CD4-positive, alpha-beta T cell treated with Interleukin-4 for 4 hours (primary cell): Measurements from ENCODE around the gene ZNF580.
A peak's percentile ranks its signal among the peaks of the same experiment; 100 is the strongest.

ENCODE experiments used
- DNase-seq: peaks from one replicate; pipeline ENCODE4 v3.0.0-alpha.2; 2020

ZNF580 gene

GRCh38 chr19:55625004-55625326 lies 15.8 kb upstream of the ZNF580 start:
- no peak for DNase-seq

GRCh38 chr19:55626350-55626749 lies 14.5 kb upstream of the ZNF580 start:
- peak; percentile 84 for DNase-seq

DNA sequence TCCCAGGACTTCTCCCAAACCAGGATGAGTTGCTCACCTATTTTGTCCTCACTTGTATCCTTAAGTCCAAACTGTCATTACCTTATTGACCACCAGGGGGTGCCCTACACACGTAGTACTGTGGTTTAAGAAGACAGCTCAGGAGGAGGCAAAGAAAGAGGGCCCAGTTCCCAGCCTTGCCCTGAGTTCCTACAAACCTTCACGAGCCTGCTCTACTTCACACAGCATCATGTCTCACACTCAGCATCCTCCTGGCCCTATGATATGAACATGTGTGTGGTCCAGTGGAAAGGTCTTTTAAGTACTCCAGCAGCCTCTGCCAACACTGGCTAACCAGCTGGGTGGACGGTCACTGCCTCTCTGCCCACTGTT lies 8.4 kb upstream of the ZNF580 start:
- DNase-seq: peak; percentile 90

DNA sequence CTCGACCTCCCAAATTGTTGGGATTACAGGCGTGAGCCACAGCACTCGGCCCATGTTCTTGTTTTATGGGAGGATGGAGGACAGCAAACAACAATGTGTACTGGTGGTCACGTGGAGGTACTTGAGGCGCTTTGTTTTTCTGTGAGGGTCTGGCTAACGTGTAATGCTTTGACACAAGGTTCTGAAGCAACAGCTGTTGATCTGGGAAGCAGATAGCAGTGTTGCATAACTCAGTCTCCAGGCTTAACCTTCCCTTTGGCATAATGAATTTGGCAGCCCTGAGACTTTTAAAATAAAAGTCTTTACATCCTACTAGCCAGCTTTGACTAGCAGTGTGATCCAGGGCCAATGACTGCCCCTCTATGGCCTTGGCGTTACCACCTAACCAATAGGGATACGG lies 6.9 kb upstream of the ZNF580 start:
- no peak for DNase-seq

DNA sequence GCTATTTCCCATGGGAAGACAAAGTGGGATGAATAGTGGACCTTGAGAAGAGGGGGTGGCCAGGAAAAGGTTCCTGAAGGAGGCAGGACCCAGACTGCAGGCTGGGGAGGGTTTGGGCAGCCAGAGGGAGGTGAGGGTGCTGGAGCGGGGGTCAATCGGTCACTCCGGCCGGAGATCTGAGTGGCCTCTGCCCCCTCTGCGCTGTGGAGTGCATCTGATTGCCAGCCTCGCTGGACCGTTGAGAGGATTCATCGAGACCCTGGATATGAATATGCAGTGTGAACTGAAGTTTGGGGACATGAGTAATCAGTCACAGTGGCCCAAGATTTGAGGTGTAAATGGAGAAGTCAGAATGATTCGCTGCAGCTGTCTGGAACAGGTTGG lies 5.5 kb upstream of the ZNF580 start:
- peak; percentile 17 for DNase-seq

DNA sequence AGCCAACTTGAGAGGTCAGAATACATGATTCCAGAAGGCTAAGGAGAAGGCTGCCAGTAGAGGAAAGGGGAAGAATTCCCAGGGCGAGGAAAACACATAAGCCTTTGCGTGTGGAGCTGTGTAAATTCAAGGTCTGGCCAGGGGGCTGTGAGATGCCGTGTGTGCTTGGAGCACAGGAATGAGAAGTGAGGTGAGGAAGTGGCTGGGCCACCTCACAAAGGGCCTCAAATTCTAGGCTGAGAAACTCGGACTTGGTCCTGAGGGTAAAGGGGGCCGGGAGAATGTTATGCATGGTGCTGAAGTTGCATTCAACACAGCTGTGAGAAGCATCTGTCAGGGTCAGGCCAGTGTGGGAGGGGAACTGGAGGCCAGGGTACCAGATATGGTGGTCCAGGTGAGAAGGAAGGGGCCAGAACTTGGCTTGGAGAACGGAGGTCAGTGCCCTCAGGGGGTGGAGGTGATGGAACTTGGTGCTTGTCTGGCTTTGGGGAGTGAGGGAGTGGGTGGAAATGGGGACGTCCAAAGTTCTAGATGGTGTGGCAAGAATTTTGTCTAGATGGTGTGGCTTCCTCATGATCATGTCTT lies 4.9 kb upstream of the ZNF580 start:
- DNase-seq: no peak

GRCh38 chr19:55636723-55637122 lies 4.1 kb upstream of the ZNF580 start:
- DNase-seq: no peak

DNA sequence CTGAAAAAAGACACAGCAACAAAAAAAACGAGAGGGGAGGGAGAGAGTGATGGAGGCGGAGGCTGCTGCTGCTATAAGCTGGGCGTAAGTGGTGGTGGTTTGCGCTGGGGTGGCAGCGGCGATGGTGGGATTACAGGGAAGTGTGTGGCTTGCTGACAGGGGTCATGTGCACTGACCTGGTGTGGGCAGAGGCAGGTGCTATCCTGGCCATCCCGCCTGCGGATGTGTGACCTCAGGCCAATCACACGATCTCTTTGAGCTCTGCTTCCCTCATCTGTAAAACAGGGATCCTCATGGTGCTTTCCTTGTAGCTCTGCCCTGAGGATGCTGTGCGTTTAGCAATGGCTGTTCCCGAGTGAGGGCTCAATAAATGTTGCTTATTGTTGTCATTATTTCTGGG lies 3.3 kb upstream of the ZNF580 start:
- no peak for DNase-seq

DNA sequence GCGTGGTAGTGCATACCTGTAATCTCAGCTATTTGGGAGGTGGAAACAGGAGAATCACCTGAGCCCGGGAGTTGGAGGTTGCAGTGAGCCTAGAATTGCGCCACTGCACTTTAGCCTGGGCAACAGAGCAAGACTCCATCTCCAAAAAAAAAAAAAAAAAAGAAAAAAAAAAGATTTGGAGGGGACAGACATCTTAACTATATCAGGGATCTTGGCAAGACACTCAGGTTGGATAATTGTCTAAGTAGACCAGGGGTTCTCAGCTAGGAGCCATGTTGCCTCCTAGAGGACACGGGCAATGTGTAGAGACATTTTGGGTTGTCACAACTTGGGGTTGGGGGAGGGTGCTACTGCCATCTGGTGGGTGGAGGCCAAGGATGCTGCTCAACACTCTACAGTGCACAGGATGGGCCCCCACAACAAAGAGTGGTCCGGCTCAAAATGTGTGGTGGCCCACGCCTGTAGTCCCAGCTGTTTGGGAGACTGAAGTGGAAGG lies 1.9 kb upstream of the ZNF580 start:
- peak; percentile 67 for DNase-seq

- DNase-seq: peak; percentile 69
Measured at GRCh38 chr19:55640043-55640576, 692 bp upstream of the ZNF580 start.

DNA sequence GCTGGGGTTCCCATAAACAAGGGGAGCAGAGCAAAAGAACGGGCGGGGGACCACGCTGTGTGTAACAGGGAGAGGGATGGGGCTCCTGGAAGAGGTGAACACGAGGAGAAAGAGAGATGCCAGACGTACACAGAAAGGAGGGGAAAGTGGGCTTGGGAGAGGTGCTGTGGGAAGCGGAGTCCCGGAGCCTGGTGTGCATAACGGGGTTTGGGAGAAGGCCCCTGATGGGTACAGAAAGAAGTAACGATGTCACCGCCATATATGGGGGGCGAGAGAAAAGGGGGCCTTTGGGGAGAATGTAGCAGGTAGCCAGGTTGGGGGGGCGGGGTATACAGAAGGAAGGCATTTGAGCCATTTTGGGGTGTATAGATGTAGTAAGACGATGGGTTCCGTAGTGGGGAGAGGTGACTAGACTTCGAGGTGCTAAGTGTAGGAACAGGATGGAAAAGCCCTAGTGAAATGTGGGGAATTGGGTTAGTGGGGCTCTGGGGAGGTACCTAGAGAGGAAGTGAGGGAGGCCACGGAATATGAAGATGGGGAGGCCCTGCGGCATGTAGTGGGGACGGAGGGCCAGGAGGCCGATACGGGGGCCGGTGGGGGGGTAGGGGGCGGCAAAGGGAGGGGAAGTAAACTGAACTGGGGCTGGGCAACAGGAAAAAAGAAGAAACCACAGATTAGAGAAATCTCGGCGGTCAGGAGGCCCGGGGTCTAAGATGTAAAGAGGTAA lies 787 bp downstream of the ZNF580 start:
- peak; percentile 27 for DNase-seq

GRCh38 chr19:55642153-55643002 lies 1.6 kb downstream of the ZNF580 start:
- peak; percentile 18 for DNase-seq

DNA sequence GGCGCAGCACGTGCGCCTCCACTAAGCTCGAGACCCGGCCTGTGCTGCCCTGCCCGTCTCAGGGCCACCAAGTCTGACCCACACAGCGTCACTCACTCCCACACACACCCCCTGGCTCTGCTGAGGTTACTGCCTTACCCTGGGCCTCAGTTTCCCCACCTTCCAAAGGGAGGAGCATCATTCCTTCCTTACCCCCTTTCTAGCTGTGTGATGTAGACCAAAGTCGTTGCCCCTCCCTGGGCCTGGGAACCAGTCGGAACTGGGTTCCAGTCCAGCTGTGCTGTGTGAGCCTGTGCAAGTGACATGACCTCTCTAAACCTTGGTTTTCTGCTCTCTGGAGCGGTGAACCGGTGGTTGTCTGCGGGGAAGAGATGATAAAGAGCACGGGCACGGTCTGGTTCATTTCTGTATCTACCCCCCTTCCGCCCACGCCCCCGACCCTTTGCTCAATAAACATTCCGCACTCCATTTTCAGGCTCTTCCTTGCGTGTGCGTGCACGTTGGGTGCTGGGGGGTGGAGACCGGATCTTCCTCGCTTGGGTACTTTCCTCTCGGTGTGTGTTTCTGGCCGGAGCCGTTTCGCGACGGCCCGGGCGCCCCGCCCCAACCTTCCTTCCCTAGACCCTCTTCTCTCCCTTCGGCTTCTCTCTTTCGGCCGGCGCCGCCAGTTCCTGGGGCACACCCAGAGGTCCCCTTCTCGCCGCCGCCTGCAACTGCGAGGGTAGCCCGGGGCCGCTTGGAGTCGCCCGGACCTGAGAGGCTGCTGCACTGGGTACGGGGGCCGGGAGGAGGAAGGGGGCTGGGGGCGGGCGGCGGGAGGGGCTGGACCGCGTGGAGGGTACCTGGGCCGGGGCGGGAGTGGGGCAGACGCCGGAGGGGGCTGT lies 2.4 kb downstream of the ZNF580 start, which contains the start of gene ZNF581:
Gene ZNF581, plus strand, starts transcription at position 647 of the 884 bp plus-strand sequence. CDS start 923 bp downstream, outside the sequence.
- peak; percentile 81 for DNase-seq

- DNase-seq: no peak
Measured at GRCh38 chr19:55643887-55644176, 3.0 kb downstream of the ZNF580 start.

DNA sequence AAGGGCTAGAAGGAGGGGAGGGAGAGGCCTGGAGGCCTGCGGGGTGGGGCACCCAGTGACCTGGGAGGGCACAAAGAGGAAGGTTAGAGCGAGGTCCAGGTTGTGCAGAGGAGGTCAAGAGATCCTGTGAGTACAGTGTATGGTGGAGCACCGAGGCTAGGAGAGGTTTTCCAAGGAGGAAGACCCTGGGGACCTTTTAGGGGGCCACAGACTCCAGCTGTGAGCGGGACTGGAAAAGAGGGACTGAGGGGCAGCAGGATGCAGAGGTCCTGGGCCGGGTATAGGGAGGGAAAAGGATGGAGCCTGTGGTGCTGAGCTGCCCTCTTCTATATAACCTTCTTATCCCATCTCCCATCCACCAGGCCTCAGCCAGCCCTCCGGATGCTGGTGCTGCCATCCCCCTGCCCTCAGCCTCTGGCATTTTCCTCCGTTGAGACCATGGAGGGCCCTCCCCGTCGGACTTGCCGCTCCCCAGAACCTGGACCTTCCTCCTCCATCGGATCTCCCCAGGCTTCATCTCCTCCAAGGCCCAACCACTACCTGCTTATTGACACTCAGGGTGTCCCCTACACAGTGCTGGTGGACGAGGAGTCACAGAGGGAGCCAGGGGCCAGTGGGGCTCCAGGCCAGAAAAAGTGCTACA lies 3.5 kb downstream of the ZNF580 start:
- no peak for DNase-seq

GRCh38 chr19:55644842-55645511 lies 4.2 kb downstream of the ZNF580 start:
- no peak for DNase-seq

GRCh38 chr19:55645512-55645881 lies 4.7 kb downstream of the ZNF580 start:
- DNase-seq: no peak

DNA sequence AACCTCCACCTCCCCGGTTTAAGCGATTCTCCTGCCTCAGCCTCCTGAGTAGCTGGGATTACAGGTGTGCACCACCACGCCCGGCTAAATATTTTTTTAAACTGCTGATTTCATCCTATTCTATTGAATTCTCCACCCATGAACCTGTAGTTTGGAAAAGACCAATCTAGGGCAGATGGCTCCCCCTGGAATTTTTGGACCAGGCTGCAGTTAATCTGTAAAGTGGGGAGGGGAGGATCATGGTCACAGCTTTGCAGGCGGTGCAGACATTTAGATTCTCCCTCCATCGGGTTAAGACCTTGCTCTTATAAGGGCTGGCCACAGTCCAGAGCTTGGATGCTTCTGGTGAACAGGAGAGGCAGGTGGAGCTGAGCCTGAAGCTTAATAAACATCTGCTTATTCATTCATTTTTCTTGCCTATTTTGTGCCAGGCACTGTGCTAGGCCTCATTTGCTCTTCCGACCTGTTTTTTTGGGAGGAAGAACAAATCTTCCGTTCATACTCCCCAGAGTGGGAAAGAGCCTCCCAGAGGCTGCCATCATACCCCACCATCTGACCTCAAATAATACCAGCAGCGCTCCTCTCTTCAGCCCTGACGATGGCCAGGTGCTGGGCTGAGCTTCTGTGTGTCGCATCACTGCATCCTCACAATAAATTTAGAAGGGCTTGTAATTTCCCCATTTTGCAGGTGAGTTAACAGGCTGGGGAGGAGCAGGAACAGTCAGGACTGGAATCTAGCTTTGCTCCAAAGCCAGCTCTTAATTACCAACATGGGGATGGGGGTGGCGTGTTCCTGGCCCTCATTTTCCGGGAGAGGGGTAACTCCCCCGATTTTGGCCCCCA lies 6.3 kb downstream of the ZNF580 start:
- DNase-seq: no peak

DNA sequence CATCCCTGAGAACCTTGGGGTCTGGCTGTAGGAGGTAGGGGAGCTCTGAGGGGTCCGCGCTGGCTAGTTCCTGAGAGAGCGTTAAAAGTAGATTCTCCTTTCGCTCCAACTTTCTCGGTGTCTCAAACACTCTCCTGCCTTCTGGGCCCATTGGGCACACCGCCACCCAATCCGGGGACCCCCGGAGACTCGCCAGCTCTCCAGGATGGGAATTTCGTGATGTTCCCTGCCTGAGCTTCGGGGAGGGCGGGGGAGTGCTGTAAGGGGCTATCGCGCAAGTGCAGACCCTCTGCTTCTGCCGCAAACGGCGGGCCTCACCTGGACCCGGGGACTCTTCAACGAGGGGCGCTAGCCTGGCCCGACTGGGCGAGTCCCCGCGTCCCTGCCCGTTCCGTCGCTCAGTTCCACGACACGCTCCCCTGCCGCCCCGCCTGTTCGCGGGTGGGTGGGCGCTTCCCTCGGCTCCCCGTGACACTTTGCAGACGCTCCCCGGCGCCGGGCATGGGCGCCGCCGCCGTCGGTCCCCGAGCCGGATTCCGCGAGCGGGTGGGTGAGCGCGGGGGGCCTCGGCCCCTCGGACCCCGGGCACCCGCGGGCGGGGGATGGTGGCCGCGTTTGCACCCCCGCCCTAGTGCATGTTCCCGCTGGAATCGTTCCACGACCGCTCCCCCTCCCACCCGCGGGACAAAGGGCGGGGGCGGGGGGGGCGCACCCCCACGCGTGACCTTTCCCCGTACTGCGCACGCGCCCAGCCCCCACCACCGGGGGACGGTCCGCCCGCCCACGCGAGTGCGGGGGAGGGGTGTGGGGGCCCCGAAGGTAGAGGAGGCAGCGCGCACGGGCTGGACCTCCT lies 7.2 kb downstream of the ZNF580 start, which contains the start of gene CCDC106:
Gene CCDC106, plus strand, starts transcription at position 481 of the 853 bp plus-strand sequence. CDS start 835 bp downstream, outside the sequence.
- peak; percentile 29 for DNase-seq
